GM23338 (cell line): ENCODE data around the gene SMCO2. TPM values are rescaled to one million over a fixed set of nuclear protein-coding genes. Genes with fewer than 3 reads are reported as not detected.

Source experiments
- ATAC-seq: fragments of 200-7000 bp; cut with Tn5 transposase; 3 replicates; pipeline ENCODE4 v1.9.1; 2020
- DNase-seq: peaks from one replicate; pipeline ENCODE4 v3.0.0-alpha.2; 2015; ENCODE audit warnings: low spot score
- H2AFZ ChIP-seq: fragments of 200-600 bp; sonication (generic); 2 replicates; pipeline ENCODE4 v1.8.0; 2016; ENCODE audit warnings: antibody characterized with exemption, mild to moderate bottlenecking, moderate library complexity
- H3F3A ChIP-seq: fragments of 200-600 bp; sonication (generic); replicated peaks from 2 replicates; pipeline ENCODE4 v1.8.0; 2017; ENCODE audit warnings: antibody characterized with exemption, mixed run types, low read depth
- H3K27ac ChIP-seq: fragments of 200-600 bp; sonication (generic); 2 replicates; pipeline ENCODE4 v1.6.1; 2016; ENCODE audit warnings: low read depth
- H3K27me3 ChIP-seq: fragments of 200-600 bp; sonication (generic); 2 replicates; pipeline ENCODE4 v1.8.0; 2016; ENCODE audit warnings: mild to moderate bottlenecking, mixed run types, moderate library complexity; ENCODE audit not compliant: insufficient read depth
- H3K36me3 ChIP-seq: fragments of 200-600 bp; sonication (generic); 2 replicates; pipeline ENCODE4 v1.8.0; 2016; ENCODE audit warnings: mild to moderate bottlenecking; ENCODE audit not compliant: insufficient read depth
- H3K4me1 ChIP-seq: fragments of 200-600 bp; sonication (generic); 2 replicates; pipeline ENCODE4 v1.8.0; 2016; ENCODE audit warnings: mild to moderate bottlenecking, moderate library complexity; ENCODE audit not compliant: insufficient read depth
- H3K4me2 ChIP-seq: fragments of 200-600 bp; sonication (generic); 2 replicates; pipeline ENCODE4 v1.7.1; 2017; ENCODE audit warnings: mixed run types
- H3K4me3 ChIP-seq: fragments of 200-600 bp; sonication (generic); 2 replicates; pipeline ENCODE4 v1.6.1; 2016; ENCODE audit warnings: mixed run types
- H3K79me2 ChIP-seq: fragments of 200-600 bp; sonication (generic); replicated peaks from 2 replicates; pipeline ENCODE4 v1.8.0; 2017; ENCODE audit warnings: mild to moderate bottlenecking; ENCODE audit not compliant: insufficient read depth
- H3K9me2 ChIP-seq: fragments of 200-600 bp; sonication (generic); 2 replicates; pipeline ENCODE4 v1.8.0; 2017; ENCODE audit not compliant: insufficient read depth
- H4K20me1 ChIP-seq: fragments of 200-600 bp; sonication (generic); replicated peaks from 2 replicates; pipeline ENCODE4 v1.8.0; 2017; ENCODE audit warnings: mild to moderate bottlenecking; ENCODE audit not compliant: insufficient read depth
- H3K27ac Mint-ChIP-seq: 2 replicates; pipeline ENCODE4 v1.8.0; 2020; ENCODE audit warnings: inconsistent platforms, mild to moderate bottlenecking, moderate library complexity, mixed read lengths
- H3K27me3 Mint-ChIP-seq: 3 replicates; pipeline ENCODE4 v1.8.0; 2022; ENCODE audit warnings: low read depth, mild to moderate bottlenecking, moderate library complexity, mixed read lengths, inconsistent platforms; ENCODE audit not compliant: insufficient read depth, poor library complexity
- H3K36me3 Mint-ChIP-seq: 3 replicates; pipeline ENCODE4 v1.8.0; 2021; ENCODE audit warnings: low read depth, mild to moderate bottlenecking, inconsistent platforms, moderate library complexity, mixed read lengths
- H3K4me1 Mint-ChIP-seq: 3 replicates; pipeline ENCODE4 v1.8.0; 2020; ENCODE audit warnings: mild to moderate bottlenecking, inconsistent platforms, mixed read lengths
- H3K4me3 Mint-ChIP-seq: 3 replicates; pipeline ENCODE4 v1.8.0; 2021; ENCODE audit warnings: moderate library complexity, mild to moderate bottlenecking, inconsistent platforms, mixed read lengths
- H3K9me3 Mint-ChIP-seq: 3 replicates; pipeline ENCODE4 v1.8.0; 2020; ENCODE audit warnings: moderate library complexity, mild to moderate bottlenecking, inconsistent platforms, mixed read lengths
- CREB1 ChIP-seq: fragments of 250-450 bp; sonication (Bioruptor Pico); IDR thresholded peaks from 2 replicates; pipeline ENCODE4 v1.5.0; 2020; ENCODE audit warnings: low read depth, mild to moderate bottlenecking, moderate library complexity
- EZH2 ChIP-seq: fragments of 200-600 bp; sonication (generic); IDR thresholded peaks from one replicate; pipeline ENCODE4 v1.8.0; 2017; ENCODE audit warnings: antibody characterized with exemption, mild to moderate bottlenecking, low read depth; ENCODE audit not compliant: unreplicated experiment
- EZH2phosphoT487 ChIP-seq: fragments of 200-600 bp; sonication (generic); IDR thresholded peaks from one replicate; pipeline ENCODE4 v1.8.1; 2018; ENCODE audit warnings: antibody characterized with exemption; ENCODE audit not compliant: unreplicated experiment
- JUNB ChIP-seq: IDR thresholded peaks from one replicate; pipeline ENCODE4 v1.6.1; 2016; ENCODE audit warnings: antibody characterized with exemption; ENCODE audit not compliant: unreplicated experiment
- NANOG ChIP-seq: IDR thresholded peaks from 2 replicates; pipeline ENCODE4 v1.6.1; 2016; ENCODE audit warnings: antibody characterized with exemption, borderline replicate concordance
- POLR2AphosphoS5 ChIP-seq: IDR thresholded peaks from 2 replicates; pipeline ENCODE4 v1.6.1; 2016; ENCODE audit warnings: antibody characterized with exemption, low read depth
- STAT1 ChIP-seq: IDR thresholded peaks from one replicate; pipeline ENCODE4 v1.6.1; 2016; ENCODE audit warnings: antibody characterized with exemption; ENCODE audit not compliant: unreplicated experiment
- ZNF114 ChIP-seq: fragments of 250-450 bp; sonication (Bioruptor Pico); IDR thresholded peaks from 2 replicates; pipeline ENCODE4 v1.5.0; 2020; ENCODE audit warnings: mild to moderate bottlenecking, moderate library complexity
- ZNF331 ChIP-seq: fragments of 250-450 bp; sonication (Bioruptor Pico); IDR thresholded peaks from 2 replicates; pipeline ENCODE4 v1.5.0; 2020; ENCODE audit warnings: low read depth, mild to moderate bottlenecking, moderate library complexity
- polyA plus RNA-seq: library from polyadenylated mRNA; unstranded; fragments of >200 nt; fragmentation: Nextera tagmentation; extraction: Ambion mirVana; gene quantifications from 2 replicates; pipeline ENCODE4 v1.2.1, GENCODE V29; 2016
- total RNA-seq: library from RNA; depleted of rRNA; stranded (reverse); fragments of >200 nt; shearing (Covaris generic); gene quantifications from 2 replicates; pipeline ENCODE4 v1.2.3, GENCODE V29; 2014
- TF ChIP-seq, protein P1 (sequence below): fragments of 250-450 bp; sonication (Bioruptor Pico); IDR thresholded peaks from 2 replicates; pipeline ENCODE4 v1.5.0; 2020; ENCODE audit warnings: mild to moderate bottlenecking, moderate library complexity
- TF ChIP-seq, protein P2 (sequence below): IDR thresholded peaks from 2 replicates; pipeline ENCODE4 v1.6.1; 2016; ENCODE audit warnings: antibody characterized with exemption
- TF ChIP-seq, protein P3 (sequence below), 2 experiments: fragments of 200-600 bp in 1 of 2; sonication (generic) in 1 of 2; conservative IDR thresholded peaks; 2 replicates each; pipeline versions ENCODE4 v1.5.1 to v1.6.1; 2016 to 2017; ENCODE audit warnings: antibody characterized with exemption in 2 of 2, low read depth in 2 of 2, mild to moderate bottlenecking in 2 of 2, moderate library complexity in 1 of 2
- TF ChIP-seq, protein P4 (sequence below): IDR thresholded peaks from one replicate; pipeline ENCODE4 v1.6.1; 2018; ENCODE audit warnings: antibody characterized with exemption; ENCODE audit not compliant: unreplicated experiment

SMCO2 gene
- total and polyA plus RNA-seq, 2 experiments from 2014 or later, result 0.86 TPM; not detected in 1

DNA sequence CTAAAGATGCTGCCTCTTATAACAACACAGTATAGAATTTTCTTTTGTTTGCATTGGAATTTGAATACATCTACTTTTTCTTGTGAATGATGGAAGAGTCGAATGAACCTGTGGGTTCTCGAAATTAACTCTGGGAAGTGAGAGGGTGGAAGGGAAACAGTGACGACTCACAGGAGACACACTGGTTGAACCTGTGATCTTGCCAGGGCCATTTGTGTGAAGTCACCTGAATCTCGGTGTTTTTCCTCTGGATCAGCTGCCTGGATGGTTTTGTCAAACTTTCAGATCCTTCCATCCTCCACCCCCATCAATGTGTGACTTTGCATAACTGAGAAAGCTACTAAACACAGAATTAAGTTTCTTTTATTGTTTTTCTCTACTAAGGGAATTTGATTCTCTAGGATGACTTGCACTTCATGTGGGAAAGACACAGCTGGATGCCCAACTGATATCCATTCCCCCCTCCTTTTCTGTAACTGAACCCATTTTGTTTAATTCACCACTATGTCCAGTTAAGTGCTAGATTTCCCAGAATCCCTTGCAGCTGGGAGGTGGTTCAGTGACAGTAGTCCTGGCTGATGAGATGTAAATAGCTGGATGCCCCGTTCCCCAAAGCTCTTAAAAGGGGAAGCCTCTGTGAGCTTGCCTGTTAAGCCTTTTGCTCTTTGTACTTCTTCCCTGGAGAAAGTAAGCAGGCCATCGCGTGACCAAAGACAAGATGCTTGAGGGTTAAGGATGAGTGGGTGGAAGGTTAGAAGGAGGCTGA lies 83.8 kb downstream of the SMCO2 start:
- no peak overlapping the region for H3K4me2 ChIP-seq
- peaks cover 28% of the 10 kb centered on the region for H3K4me1 ChIP-seq
- Mint-ChIP-seq H3K9me3 (no peaks in the 10 kb centered on the region), H3K4me3 (no peak overlapping the region), H3K27ac (no peak overlapping the region; the same call in 1 of the 2 replicates), H3K27me3 (peaks cover 6% of the 10 kb centered on the region), H3K36me3 (no peaks in the 10 kb centered on the region), H3K4me1 (peaks cover 36% of the 10 kb centered on the region)
- peaks cover 12% of the 10 kb centered on the region for H3K27me3 ChIP-seq
- H3K4me3 ChIP-seq, result no peak overlapping the region
- TF ChIP-seq STAT1 (no peak), JUNB (no peak), CREB1 (CRISPR knock-in tag) (no peak), POLR2AphosphoS5 (no peak), EZH2 (no peak), ZNF114 (no peak), ZNF331 (CRISPR knock-in tag) (no peak), NANOG (no peak), EZH2phosphoT487 (no peak)
- TF ChIP-seq, protein P1, sequence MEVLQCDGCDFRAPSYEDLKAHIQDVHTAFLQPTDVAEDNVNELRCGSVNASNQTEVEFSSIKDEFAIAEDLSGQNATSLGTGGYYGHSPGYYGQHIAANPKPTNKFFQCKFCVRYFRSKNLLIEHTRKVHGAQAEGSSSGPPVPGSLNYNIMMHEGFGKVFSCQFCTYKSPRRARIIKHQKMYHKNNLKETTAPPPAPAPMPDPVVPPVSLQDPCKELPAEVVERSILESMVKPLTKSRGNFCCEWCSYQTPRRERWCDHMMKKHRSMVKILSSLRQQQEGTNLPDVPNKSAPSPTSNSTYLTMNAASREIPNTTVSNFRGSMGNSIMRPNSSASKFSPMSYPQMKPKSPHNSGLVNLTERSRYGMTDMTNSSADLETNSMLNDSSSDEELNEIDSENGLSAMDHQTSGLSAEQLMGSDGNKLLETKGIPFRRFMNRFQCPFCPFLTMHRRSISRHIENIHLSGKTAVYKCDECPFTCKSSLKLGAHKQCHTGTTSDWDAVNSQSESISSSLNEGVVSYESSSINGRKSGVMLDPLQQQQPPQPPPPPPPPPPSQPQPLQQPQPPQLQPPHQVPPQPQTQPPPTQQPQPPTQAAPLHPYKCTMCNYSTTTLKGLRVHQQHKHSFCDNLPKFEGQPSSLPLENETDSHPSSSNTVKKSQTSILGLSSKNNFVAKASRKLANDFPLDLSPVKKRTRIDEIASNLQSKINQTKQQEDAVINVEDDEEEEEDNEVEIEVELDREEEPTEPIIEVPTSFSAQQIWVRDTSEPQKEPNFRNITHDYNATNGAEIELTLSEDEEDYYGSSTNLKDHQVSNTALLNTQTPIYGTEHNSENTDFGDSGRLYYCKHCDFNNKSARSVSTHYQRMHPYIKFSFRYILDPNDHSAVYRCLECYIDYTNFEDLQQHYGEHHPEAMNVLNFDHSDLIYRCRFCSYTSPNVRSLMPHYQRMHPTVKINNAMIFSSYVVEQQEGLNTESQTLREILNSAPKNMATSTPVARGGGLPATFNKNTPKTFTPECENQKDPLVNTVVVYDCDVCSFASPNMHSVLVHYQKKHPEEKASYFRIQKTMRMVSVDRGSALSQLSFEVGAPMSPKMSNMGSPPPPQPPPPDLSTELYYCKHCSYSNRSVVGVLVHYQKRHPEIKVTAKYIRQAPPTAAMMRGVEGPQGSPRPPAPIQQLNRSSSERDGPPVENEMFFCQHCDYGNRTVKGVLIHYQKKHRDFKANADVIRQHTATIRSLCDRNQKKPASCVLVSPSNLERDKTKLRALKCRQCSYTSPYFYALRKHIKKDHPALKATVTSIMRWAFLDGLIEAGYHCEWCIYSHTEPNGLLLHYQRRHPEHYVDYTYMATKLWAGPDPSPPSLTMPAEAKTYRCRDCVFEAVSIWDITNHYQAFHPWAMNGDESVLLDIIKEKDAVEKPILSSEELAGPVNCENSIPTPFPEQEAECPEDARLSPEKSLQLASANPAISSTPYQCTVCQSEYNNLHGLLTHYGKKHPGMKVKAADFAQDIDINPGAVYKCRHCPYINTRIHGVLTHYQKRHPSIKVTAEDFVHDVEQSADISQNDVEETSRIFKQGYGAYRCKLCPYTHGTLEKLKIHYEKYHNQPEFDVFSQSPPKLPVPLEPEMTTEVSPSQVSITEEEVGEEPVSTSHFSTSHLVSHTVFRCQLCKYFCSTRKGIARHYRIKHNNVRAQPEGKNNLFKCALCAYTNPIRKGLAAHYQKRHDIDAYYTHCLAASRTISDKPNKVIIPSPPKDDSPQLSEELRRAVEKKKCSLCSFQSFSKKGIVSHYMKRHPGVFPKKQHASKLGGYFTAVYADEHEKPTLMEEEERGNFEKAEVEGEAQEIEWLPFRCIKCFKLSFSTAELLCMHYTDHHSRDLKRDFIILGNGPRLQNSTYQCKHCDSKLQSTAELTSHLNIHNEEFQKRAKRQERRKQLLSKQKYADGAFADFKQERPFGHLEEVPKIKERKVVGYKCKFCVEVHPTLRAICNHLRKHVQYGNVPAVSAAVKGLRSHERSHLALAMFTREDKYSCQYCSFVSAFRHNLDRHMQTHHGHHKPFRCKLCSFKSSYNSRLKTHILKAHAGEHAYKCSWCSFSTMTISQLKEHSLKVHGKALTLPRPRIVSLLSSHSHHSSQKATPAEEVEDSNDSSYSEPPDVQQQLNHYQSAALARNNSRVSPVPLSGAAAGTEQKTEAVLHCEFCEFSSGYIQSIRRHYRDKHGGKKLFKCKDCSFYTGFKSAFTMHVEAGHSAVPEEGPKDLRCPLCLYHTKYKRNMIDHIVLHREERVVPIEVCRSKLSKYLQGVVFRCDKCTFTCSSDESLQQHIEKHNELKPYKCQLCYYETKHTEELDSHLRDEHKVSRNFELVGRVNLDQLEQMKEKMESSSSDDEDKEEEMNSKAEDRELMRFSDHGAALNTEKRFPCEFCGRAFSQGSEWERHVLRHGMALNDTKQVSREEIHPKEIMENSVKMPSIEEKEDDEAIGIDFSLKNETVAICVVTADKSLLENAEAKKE (CRISPR knock-in tag), result no peak
- TF ChIP-seq, protein P2, sequence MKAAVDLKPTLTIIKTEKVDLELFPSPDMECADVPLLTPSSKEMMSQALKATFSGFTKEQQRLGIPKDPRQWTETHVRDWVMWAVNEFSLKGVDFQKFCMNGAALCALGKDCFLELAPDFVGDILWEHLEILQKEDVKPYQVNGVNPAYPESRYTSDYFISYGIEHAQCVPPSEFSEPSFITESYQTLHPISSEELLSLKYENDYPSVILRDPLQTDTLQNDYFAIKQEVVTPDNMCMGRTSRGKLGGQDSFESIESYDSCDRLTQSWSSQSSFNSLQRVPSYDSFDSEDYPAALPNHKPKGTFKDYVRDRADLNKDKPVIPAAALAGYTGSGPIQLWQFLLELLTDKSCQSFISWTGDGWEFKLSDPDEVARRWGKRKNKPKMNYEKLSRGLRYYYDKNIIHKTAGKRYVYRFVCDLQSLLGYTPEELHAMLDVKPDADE, result no peak
- TF ChIP-seq, protein P3, sequence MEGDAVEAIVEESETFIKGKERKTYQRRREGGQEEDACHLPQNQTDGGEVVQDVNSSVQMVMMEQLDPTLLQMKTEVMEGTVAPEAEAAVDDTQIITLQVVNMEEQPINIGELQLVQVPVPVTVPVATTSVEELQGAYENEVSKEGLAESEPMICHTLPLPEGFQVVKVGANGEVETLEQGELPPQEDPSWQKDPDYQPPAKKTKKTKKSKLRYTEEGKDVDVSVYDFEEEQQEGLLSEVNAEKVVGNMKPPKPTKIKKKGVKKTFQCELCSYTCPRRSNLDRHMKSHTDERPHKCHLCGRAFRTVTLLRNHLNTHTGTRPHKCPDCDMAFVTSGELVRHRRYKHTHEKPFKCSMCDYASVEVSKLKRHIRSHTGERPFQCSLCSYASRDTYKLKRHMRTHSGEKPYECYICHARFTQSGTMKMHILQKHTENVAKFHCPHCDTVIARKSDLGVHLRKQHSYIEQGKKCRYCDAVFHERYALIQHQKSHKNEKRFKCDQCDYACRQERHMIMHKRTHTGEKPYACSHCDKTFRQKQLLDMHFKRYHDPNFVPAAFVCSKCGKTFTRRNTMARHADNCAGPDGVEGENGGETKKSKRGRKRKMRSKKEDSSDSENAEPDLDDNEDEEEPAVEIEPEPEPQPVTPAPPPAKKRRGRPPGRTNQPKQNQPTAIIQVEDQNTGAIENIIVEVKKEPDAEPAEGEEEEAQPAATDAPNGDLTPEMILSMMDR (conservative IDR thresholded peaks at IDR 0.05; ENCODE audit: low read depth in 2 of 2), result no peak
- TF ChIP-seq, protein P4, sequence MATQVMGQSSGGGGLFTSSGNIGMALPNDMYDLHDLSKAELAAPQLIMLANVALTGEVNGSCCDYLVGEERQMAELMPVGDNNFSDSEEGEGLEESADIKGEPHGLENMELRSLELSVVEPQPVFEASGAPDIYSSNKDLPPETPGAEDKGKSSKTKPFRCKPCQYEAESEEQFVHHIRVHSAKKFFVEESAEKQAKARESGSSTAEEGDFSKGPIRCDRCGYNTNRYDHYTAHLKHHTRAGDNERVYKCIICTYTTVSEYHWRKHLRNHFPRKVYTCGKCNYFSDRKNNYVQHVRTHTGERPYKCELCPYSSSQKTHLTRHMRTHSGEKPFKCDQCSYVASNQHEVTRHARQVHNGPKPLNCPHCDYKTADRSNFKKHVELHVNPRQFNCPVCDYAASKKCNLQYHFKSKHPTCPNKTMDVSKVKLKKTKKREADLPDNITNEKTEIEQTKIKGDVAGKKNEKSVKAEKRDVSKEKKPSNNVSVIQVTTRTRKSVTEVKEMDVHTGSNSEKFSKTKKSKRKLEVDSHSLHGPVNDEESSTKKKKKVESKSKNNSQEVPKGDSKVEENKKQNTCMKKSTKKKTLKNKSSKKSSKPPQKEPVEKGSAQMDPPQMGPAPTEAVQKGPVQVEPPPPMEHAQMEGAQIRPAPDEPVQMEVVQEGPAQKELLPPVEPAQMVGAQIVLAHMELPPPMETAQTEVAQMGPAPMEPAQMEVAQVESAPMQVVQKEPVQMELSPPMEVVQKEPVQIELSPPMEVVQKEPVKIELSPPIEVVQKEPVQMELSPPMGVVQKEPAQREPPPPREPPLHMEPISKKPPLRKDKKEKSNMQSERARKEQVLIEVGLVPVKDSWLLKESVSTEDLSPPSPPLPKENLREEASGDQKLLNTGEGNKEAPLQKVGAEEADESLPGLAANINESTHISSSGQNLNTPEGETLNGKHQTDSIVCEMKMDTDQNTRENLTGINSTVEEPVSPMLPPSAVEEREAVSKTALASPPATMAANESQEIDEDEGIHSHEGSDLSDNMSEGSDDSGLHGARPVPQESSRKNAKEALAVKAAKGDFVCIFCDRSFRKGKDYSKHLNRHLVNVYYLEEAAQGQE, result no peak
- ATAC-seq (no peak), DNase-seq (peak; percentile 18)
- no peaks in the 10 kb centered on the region for H3K9me2 ChIP-seq
- no peaks in the 10 kb centered on the region for H3K36me3 ChIP-seq
- H3K27ac ChIP-seq, result no peak overlapping the region; the same call in 1 of the 2 replicates
- peaks cover 12% of the 10 kb centered on the region for H4K20me1 ChIP-seq
- H2AFZ ChIP-seq, result no peak overlapping the region
- no peaks in the 10 kb centered on the region for H3F3A ChIP-seq
- peaks cover 94% of the 10 kb centered on the region for H3K79me2 ChIP-seq
